ENCODE results near the gene ARMC3.

GRCh38 chr10:22976534-22976933, 48.7 kb downstream of the ARMC3 start:
- TF ChIP-seq CTCF (IDR thresholded peaks at IDR 0.05; ENCODE audit: low read depth, low read length, poor library complexity, severe bottlenecking) (no peak), EZH2phosphoT487 (IDR thresholded peaks at IDR 0.05; ENCODE audit: borderline replicate concordance, low read length) (no peak)

Data from DOHH2 (cell line).